WERI-Rb-1 (cell line): ENCODE results near the gene GATA3.

Experiments
- DNase-seq: peaks from one replicate; pipeline ENCODE4 v3.0.0-alpha.2; 2020
- H3K27ac ChIP-seq: fragments of 250-450 bp; sonication (Bioruptor Pico); 2 replicates; pipeline ENCODE4 v1.5.1; 2020; ENCODE audit warnings: mild to moderate bottlenecking, moderate library complexity
- H3K27me3 ChIP-seq: fragments of 250-450 bp; sonication (Bioruptor Pico); 2 replicates; pipeline ENCODE4 v1.5.1; 2021; ENCODE audit warnings: mild to moderate bottlenecking, low read depth, moderate library complexity; ENCODE audit not compliant: insufficient read depth, severe bottlenecking
- H3K36me3 ChIP-seq: fragments of 250-450 bp; sonication (Bioruptor Pico); 2 replicates; pipeline ENCODE4 v1.5.1; 2020; ENCODE audit warnings: mild to moderate bottlenecking, moderate library complexity
- H3K4me3 ChIP-seq: 2 replicates; pipeline ENCODE4 v1.5.1; 2011; ENCODE audit warnings: low read depth, mild to moderate bottlenecking, control low read depth, low read length
- H3K9me3 ChIP-seq: fragments of 250-450 bp; sonication (Bioruptor Pico); 2 replicates; pipeline ENCODE4 v1.5.1; 2021; ENCODE audit warnings: mild to moderate bottlenecking, moderate library complexity; ENCODE audit not compliant: severe bottlenecking
- CTCF ChIP-seq: IDR thresholded peaks from 2 replicates; pipeline ENCODE4 v1.5.1; 2011; ENCODE audit warnings: low read depth, mild to moderate bottlenecking, control low read depth, inconsistent platforms, low read length

The GATA3 gene

GRCh38 chr10:8065651-8066050 lies 11.2 kb downstream of the GATA3 start:
- Histone ChIP-seq H3K36me3 (no peaks in the 10 kb centered on the region), H3K27me3 (peaks cover 24% of the 10 kb centered on the region), H3K9me3 (no peaks in the 10 kb centered on the region), H3K27ac (no peak overlapping the region), H3K4me3 (no peak overlapping the region)
- no peak for TF ChIP-seq CTCF
- no peak for DNase-seq

GRCh38 chr10:8066124-8066523 lies 11.6 kb downstream of the GATA3 start:
- no peak for DNase-seq
- Histone ChIP-seq H3K4me3 (no peak overlapping the region), H3K36me3 (no peaks in the 10 kb centered on the region), H3K9me3 (no peaks in the 10 kb centered on the region), H3K27me3 (peaks cover 22% of the 10 kb centered on the region), H3K27ac (no peak overlapping the region)
- TF ChIP-seq CTCF, result no peak

- H3K27me3 ChIP-seq, result peaks cover 18% of the 10 kb centered on the region
Measured at GRCh38 chr10:8066797-8067196, 12.3 kb downstream of the GATA3 start.

GRCh38 chr10:8069108-8069507 lies 14.6 kb downstream of the GATA3 start:
- no peak for DNase-seq
- H3K36me3 ChIP-seq, result no peaks in the 10 kb centered on the region
- no peak for TF ChIP-seq CTCF

More at GRCh38 chr10:8066797-8067196, 12.3 kb downstream of the GATA3 start:
- no peak for TF ChIP-seq CTCF
- no peaks in the 10 kb centered on the region for H3K9me3 ChIP-seq
- no peak overlapping the region for H3K4me3 ChIP-seq
- DNase-seq, result no peak
- no peaks in the 10 kb centered on the region for H3K36me3 ChIP-seq
- H3K27ac ChIP-seq, result no peak overlapping the region

GRCh38 chr10:8069627-8070026 lies 15.1 kb downstream of the GATA3 start:
- H3K27me3 ChIP-seq, result peaks cover 24% of the 10 kb centered on the region
- H3K9me3 ChIP-seq, result no peaks in the 10 kb centered on the region
- no peaks in the 10 kb centered on the region for H3K36me3 ChIP-seq
- DNase-seq, result no peak
- H3K27ac ChIP-seq, result no peak overlapping the region
- TF ChIP-seq CTCF, result no peak
- H3K4me3 ChIP-seq, result no peak overlapping the region

More at GRCh38 chr10:8069108-8069507, 14.6 kb downstream of the GATA3 start:
- Histone ChIP-seq H3K9me3 (no peaks in the 10 kb centered on the region), H3K4me3 (no peak overlapping the region), H3K27me3 (peaks cover 28% of the 10 kb centered on the region), H3K27ac (no peak overlapping the region)

GRCh38 chr10:8070440-8070839 lies 16.0 kb downstream of the GATA3 start:
- TF ChIP-seq CTCF, result no peak
- H3K27me3 ChIP-seq, result peaks cover 29% of the 10 kb centered on the region
- no peak for DNase-seq
- no peaks in the 10 kb centered on the region for H3K9me3 ChIP-seq
- no peaks in the 10 kb centered on the region for H3K36me3 ChIP-seq
- no peak overlapping the region for H3K4me3 ChIP-seq
- no peak overlapping the region for H3K27ac ChIP-seq
